ENCODE results near the gene MYO1G.

Gene MYO1G

DNA sequence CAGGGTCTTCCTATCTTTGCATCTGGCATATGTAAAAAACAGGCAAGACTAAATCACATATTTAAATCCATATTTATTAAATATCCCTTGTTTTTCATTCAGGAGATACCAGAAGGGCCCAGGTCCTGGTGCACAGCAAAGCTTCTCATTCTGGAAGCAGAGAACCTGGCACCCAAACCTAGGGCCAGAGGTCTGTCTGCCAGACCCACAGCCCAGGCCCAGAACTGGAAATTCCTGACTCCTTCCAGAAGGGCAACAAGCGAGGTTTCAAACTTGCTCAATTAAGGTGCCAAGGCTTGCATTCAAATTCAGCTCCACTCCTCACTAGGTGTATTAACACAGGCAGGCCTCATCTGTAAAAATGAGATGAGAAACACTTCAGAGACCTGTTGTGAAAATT is 4.2 kb upstream of the MYO1G start:
- no peak for TF ChIP-seq CREB1 (IDR thresholded peaks at IDR 0.05; ENCODE audit: low read depth)
- TF ChIP-seq TEAD4 (IDR thresholded peaks at IDR 0.05): no peak
- TF ChIP-seq TAF1 (IDR thresholded peaks at IDR 0.05; ENCODE audit: low read depth): no peak
- no peak for TF ChIP-seq MAX (IDR thresholded peaks at IDR 0.05)
- TF ChIP-seq YY1 (IDR thresholded peaks at IDR 0.05; ENCODE audit: low read depth): no peak
- TF ChIP-seq EP300 (IDR thresholded peaks at IDR 0.05; ENCODE audit: borderline replicate concordance): no peak

GRCh38 chr7:44982535-44982923 is 3.7 kb upstream of the MYO1G start:
- no peak for TF ChIP-seq MAX (IDR thresholded peaks at IDR 0.05)
- no peak for TF ChIP-seq EGR1 (IDR thresholded peaks at IDR 0.05)
- no peak for TF ChIP-seq TCF12 (IDR thresholded peaks at IDR 0.05; ENCODE audit: low read depth)
- TF ChIP-seq REST (IDR thresholded peaks at IDR 0.05; ENCODE audit: low read depth): no peak
- TF ChIP-seq YY1 (IDR thresholded peaks at IDR 0.05; ENCODE audit: low read depth): no peak
- TF ChIP-seq NFIC (IDR thresholded peaks at IDR 0.05): no peak
- no peak for TF ChIP-seq EP300 (IDR thresholded peaks at IDR 0.05; ENCODE audit: borderline replicate concordance)
- no peak for TF ChIP-seq RAD21 (IDR thresholded peaks at IDR 0.05; ENCODE audit: low read depth)
- no peak for TF ChIP-seq FOXM1 (IDR thresholded peaks at IDR 0.05; ENCODE audit: borderline replicate concordance, low read depth)
- no peak for TF ChIP-seq CEBPB (IDR thresholded peaks at IDR 0.05)
- no peak for TF ChIP-seq TEAD4 (IDR thresholded peaks at IDR 0.05)

DNA sequence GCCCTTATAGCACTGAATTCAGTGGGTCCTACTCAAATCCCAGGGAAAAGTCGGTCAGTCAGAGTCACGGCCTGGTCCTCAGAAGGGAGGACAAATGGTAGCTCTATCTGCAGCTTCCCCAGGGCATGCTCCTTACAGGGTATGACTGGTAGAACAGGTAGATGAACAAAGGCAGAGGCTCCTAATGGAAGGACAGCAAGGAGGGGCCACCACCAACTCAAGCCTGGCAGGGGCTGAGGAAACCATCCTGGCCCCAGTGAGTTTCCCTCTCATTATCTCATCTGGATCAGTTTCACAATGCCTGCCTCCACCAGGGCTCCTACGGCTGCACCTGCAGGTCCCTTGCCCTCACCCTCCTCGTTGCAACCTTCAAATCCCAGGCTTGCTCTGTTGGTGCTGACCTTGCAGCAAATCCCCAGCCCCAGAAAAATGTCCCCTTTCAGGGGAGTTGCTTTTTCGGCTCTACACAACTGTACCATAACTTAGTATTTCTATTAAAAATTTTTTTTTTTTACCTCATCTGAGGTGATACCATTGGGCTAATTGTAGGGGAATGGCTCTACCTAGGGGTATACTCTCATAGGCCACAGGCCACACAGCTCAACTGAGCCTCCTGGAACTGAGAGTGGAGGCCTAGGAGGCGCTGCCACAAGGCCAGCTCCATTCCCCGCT is 2.4 kb upstream of the MYO1G start:
- TF ChIP-seq FOXM1 (IDR thresholded peaks at IDR 0.05; ENCODE audit: borderline replicate concordance, low read depth) (no peak), YY1 (IDR thresholded peaks at IDR 0.05; ENCODE audit: low read depth) (no peak), USF1 (IDR thresholded peaks at IDR 0.05) (no peak), NFIC (IDR thresholded peaks at IDR 0.05) (no peak), REST (IDR thresholded peaks at IDR 0.05; ENCODE audit: low read depth) (no peak), TAF1 (IDR thresholded peaks at IDR 0.05; ENCODE audit: low read depth) (no peak; the same call in 1 of the 2 replicates), CREB1 (IDR thresholded peaks at IDR 0.05; ENCODE audit: low read depth) (no peak), CEBPB (IDR thresholded peaks at IDR 0.05) (no peak), TCF12 (IDR thresholded peaks at IDR 0.05; ENCODE audit: low read depth) (no peak), ZBTB7A (IDR thresholded peaks at IDR 0.05; ENCODE audit: low read depth) (no peak), RAD21 (IDR thresholded peaks at IDR 0.05; ENCODE audit: low read depth) (no peak), EP300 (IDR thresholded peaks at IDR 0.05; ENCODE audit: borderline replicate concordance) (no peak), EGR1 (IDR thresholded peaks at IDR 0.05) (no peak)

- no peak for TF ChIP-seq RAD21 (IDR thresholded peaks at IDR 0.05; ENCODE audit: low read depth)
- TF ChIP-seq EP300 (IDR thresholded peaks at IDR 0.05; ENCODE audit: borderline replicate concordance): no peak
- no peak for TF ChIP-seq YY1 (IDR thresholded peaks at IDR 0.05; ENCODE audit: low read depth)
- no peak for TF ChIP-seq MAX (IDR thresholded peaks at IDR 0.05)
- no peak for TF ChIP-seq CEBPB (IDR thresholded peaks at IDR 0.05)
- TF ChIP-seq CREB1 (IDR thresholded peaks at IDR 0.05; ENCODE audit: low read depth): no peak
- TF ChIP-seq NFIC (IDR thresholded peaks at IDR 0.05): no peak
- TF ChIP-seq TEAD4 (IDR thresholded peaks at IDR 0.05): no peak
- no peak for TF ChIP-seq REST (IDR thresholded peaks at IDR 0.05; ENCODE audit: low read depth)
- no peak for TF ChIP-seq FOXM1 (IDR thresholded peaks at IDR 0.05; ENCODE audit: borderline replicate concordance, low read depth)
- TF ChIP-seq ZBTB7A (IDR thresholded peaks at IDR 0.05; ENCODE audit: low read depth): no peak
- TF ChIP-seq TCF12 (IDR thresholded peaks at IDR 0.05; ENCODE audit: low read depth): no peak
- TF ChIP-seq TAF1 (IDR thresholded peaks at IDR 0.05; ENCODE audit: low read depth): no peak
- TF ChIP-seq USF1 (IDR thresholded peaks at IDR 0.05): no peak
- TF ChIP-seq EGR1 (IDR thresholded peaks at IDR 0.05): no peak
Measured at GRCh38 chr7:44980393-44981034, 1.7 kb upstream of the MYO1G start.
